BLaER1 treated with 17β-estradiol and CSF1 and Interleukin-3, amounts not matched to agents 10 nM and 100 nM (cell line): Measurements from ENCODE around the gene PPP1R14C.
A peak's percentile ranks its signal among the peaks of the same experiment; 100 is the strongest.

Source experiments
- H3K27ac ChIP-seq, 11 experiments: shearing (Covaris generic); formaldehyde crosslinking; 2 replicates each; pipeline ENCODE4 v1.8.1; 2022
- H3K27me3 ChIP-seq, 11 experiments: shearing (Covaris generic); formaldehyde crosslinking; 2 replicates each; pipeline ENCODE4 v1.8.1; 2022
- H3K36me3 ChIP-seq, 11 experiments: shearing (Covaris generic); formaldehyde crosslinking; 2 replicates each; pipeline ENCODE4 v1.8.1; 2022
- H3K4me1 ChIP-seq, 10 experiments: shearing (Covaris generic); formaldehyde crosslinking; 2 replicates each; pipeline ENCODE4 v1.8.1; 2022
- H3K4me2 ChIP-seq, 11 experiments: shearing (Covaris generic); formaldehyde crosslinking; 2 replicates each; pipeline ENCODE4 v1.8.1; 2022
- H3K4me3 ChIP-seq, 10 experiments: shearing (Covaris generic); formaldehyde crosslinking; 2 replicates each; pipeline ENCODE4 v1.8.1; 2022
- H3K9ac ChIP-seq, 11 experiments: shearing (Covaris generic); formaldehyde crosslinking; 2 replicates each; pipeline ENCODE4 v1.8.1; 2022
- H3K9me3 ChIP-seq, 11 experiments: shearing (Covaris generic); formaldehyde crosslinking; replicated peaks in 1 of 11; 2 replicates each; pipeline ENCODE4 v1.8.1; 2022
- H4K20me1 ChIP-seq, 11 experiments: shearing (Covaris generic); formaldehyde crosslinking; 2 replicates each; pipeline ENCODE4 v1.8.1; 2022
- Cebpa-rat ChIP-seq, 11 experiments: shearing (Covaris generic); IDR thresholded peaks; 2 replicates each; pipeline ENCODE4 v1.8.1; 2022

PPP1R14C gene

DNA sequence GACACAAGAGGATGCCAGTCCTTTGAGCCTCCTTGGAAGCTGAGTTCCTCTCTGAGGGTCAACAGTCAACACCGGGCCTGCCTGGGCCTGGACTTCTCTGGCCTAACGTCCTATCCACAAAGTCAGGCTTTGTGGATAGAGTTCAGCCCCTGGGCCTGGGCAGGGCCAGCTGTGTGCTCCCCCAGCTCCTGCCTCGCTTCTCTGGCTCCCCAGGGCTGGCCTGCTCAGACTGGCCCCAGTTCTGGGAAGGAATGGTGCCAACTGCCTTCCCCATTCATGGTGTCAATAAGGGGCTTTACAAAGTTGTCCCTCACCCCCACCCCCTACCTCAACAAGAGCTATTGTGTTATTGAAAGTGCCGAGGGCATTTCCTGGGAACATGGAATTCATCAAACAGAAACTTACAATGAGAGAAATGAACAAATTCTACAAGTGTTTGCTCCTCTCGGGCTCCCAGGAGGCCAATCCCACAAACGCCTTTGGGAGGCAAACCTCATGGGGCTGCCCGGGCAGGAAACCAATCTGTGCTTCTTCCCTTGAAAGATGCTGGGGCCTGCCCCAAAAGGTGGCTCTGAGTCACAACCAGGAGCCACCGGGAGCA is 26.5 kb upstream of the PPP1R14C start:
- Histone ChIP-seq H3K27me3 (0 out of 22 replicates have a peak, but pooled peaks cover 0 to 8% (median 0%) of the 10 kb centered on the region in 11 experiments), H3K4me2 (peak overlapping the region in 9 of 11 experiments; percentile 33 to 94 (median 90); a peak in 18 of 22 replicates), H3K4me1 (peaks cover 21 to 82% (median 70%) of the 10 kb centered on the region in 10 experiments), H3K27ac (peak overlapping the region in 4 of 11 experiments; percentile 40 to 77 (median 50); a peak in 6 of 22 replicates), H3K36me3 (no peaks in the 10 kb centered on the region), H3K4me3 (no peak overlapping the region), H4K20me1 (no peaks in the 10 kb centered on the region), H3K9ac (0 out of 22 replicates have a peak overlapping the region, but pooled peaks of 1 of the 11 experiments have one; percentile 13), H3K9me3 (peaks cover 17 to 28% (median 21%) of the 10 kb centered on the region in 11 experiments)
- no peak for TF ChIP-seq Cebpa-rat (IDR thresholded peaks at IDR 0.05)

DNA sequence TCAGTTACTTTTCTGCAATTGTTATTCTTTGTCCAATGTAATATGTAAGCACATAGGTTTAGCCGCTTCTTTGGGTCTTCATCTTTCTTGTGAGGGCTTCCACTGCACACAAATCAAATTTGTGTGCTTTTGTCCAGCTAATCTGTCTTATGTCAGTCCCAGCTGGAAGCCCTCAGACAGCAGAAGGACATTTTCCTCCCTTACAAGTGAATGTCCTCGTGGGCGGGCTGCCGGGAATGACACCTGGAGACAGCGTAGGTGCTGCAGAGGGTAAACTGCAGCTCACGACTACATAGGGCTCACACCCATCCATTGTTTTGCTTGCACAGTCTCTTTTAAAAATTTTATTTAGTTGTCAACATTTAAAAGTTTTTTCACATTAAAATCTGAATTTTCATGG is 24.6 kb upstream of the PPP1R14C start:
- 0 out of 22 replicates have a peak, but pooled peaks cover 0 to 8% (median 0%) of the 10 kb centered on the region in 11 experiments for H3K27me3 ChIP-seq
- 0 out of 20 replicates have a peak overlapping the region, but pooled peaks of 2 of the 10 experiments have one; percentile 19 to 31 for H3K4me3 ChIP-seq
- peaks cover 21 to 96% (median 84%) of the 10 kb centered on the region in 10 experiments for H3K4me1 ChIP-seq
- H3K9ac ChIP-seq: peak overlapping the region in 6 of 11 experiments; percentile 47 to 70 (median 64); a peak in 11 of 22 replicates
- peak overlapping the region in 6 of 11 experiments; percentile 69 to 80 (median 76); a peak in 11 of 22 replicates for H3K27ac ChIP-seq
- no peak for TF ChIP-seq Cebpa-rat (IDR thresholded peaks at IDR 0.05)
- H4K20me1 ChIP-seq: no peaks in the 10 kb centered on the region
- peaks cover 11 to 16% (median 13%) of the 10 kb centered on the region in 11 experiments; a peak in 21 of 22 replicates for H3K9me3 ChIP-seq
- no peaks in the 10 kb centered on the region for H3K36me3 ChIP-seq
- H3K4me2 ChIP-seq: peak overlapping the region; percentile 61 to 94 (median 90); a peak in 21 of 22 replicates

DNA sequence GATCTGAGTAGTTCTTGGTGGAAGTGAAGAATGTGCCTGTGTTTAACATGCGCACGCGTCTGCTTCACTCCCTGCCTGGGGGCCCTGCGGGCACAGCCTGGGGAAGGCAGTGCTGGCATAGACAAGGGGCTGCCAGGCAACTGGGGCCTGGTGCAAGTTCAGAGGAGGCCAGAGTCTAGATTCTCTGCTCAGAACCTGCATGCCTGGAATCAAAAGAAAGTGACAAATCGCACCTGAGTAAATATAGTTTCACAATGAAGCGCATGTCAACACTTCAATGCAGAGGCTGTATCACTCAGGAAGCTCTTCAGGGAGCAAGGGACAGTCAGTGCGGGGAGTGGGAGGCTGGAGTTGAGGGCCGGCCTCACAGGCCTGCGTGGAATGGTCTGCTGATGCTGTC is 24.2 kb upstream of the PPP1R14C start:
- peaks cover 12 to 20% (median 13%) of the 10 kb centered on the region in 11 experiments for H3K9me3 ChIP-seq
- H3K36me3 ChIP-seq: no peaks in the 10 kb centered on the region
- TF ChIP-seq Cebpa-rat (IDR thresholded peaks at IDR 0.05): no peak
- H3K27ac ChIP-seq: peak overlapping the region in 9 of 11 experiments; percentile 21 to 80 (median 72); a peak in 17 of 22 replicates
- H3K9ac ChIP-seq: peak overlapping the region in 8 of 11 experiments; percentile 21 to 70 (median 63); a peak in 16 of 22 replicates
- H3K4me3 ChIP-seq: peak overlapping the region in 5 of 10 experiments; percentile 19 to 41 (median 31); a peak in 7 of 20 replicates
- H4K20me1 ChIP-seq: no peaks in the 10 kb centered on the region
- peaks cover 21 to 95% (median 83%) of the 10 kb centered on the region in 10 experiments for H3K4me1 ChIP-seq
- 0 out of 22 replicates have a peak, but pooled peaks cover 0 to 8% (median 0%) of the 10 kb centered on the region in 11 experiments for H3K27me3 ChIP-seq
- H3K4me2 ChIP-seq: peak overlapping the region; percentile 61 to 94 (median 90)

DNA sequence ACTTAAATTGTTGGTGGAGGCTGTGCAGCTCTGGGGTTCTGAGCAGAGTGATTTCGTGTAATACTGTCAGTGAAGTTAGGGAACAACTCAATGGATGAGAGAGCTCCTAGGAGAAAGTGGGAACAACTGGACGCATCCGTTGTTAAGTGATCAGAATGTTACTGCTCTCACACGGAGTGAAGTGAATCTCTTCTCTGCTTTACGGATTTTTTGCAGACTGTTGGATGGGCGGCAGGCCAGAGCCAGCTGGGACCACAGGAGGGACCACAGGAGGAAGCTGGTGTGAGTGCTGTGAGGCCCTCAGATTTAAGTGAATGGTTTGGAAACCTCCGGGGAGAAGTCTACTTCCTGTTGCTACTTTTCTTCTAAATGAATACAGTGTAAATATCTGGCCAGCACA is 23.7 kb upstream of the PPP1R14C start:
- Histone ChIP-seq H3K4me1 (peaks cover 21 to 95% (median 83%) of the 10 kb centered on the region in 10 experiments), H3K27me3 (0 out of 22 replicates have a peak, but pooled peaks cover 0 to 8% (median 0%) of the 10 kb centered on the region in 11 experiments), H3K4me2 (peak overlapping the region; percentile 61 to 94 (median 90)), H3K36me3 (no peaks in the 10 kb centered on the region), H3K4me3 (peak overlapping the region in 5 of 10 experiments; percentile 19 to 41 (median 31); a peak in 8 of 20 replicates), H3K27ac (peak overlapping the region in 9 of 11 experiments; percentile 21 to 80 (median 72); a peak in 17 of 22 replicates), H3K9me3 (peaks cover 17 to 26% (median 19%) of the 10 kb centered on the region in 11 experiments), H3K9ac (peak overlapping the region in 8 of 11 experiments; percentile 21 to 70 (median 63); a peak in 16 of 22 replicates), H4K20me1 (no peaks in the 10 kb centered on the region)
- TF ChIP-seq Cebpa-rat (IDR thresholded peaks at IDR 0.05): no peak

DNA sequence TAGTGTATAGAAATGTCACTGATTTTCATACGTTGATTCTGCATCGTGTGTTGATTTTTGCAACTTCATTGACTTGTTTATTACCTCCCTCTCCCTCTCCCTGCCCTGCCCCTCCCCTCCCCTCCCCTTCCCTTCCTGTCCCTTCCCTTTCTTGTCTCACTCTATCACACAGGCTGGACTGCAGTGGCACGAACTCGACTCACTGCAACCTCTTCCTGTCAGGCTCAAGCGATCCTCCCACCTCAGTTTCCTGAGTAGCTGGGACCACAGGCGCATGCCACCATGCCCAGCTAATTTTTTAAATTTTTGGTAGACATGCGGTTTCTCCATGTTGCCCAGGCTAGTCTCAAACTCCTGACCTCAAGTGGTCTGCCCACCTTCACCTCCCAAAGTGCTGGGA is 19.2 kb upstream of the PPP1R14C start:
- Histone ChIP-seq H3K9me3 (peaks cover 17 to 52% (median 36%) of the 10 kb centered on the region in 11 experiments), H3K27ac (no peak overlapping the region), H3K9ac (no peak overlapping the region), H3K4me3 (no peak overlapping the region), H3K27me3 (0 out of 22 replicates have a peak, but pooled peaks cover 0 to 2% (median 0%) of the 10 kb centered on the region in 11 experiments), H3K4me2 (peak overlapping the region in 8 of 11 experiments; percentile 8 to 90 (median 30); a peak in 6 of 22 replicates), H3K4me1 (peaks cover 16 to 56% (median 53%) of the 10 kb centered on the region in 10 experiments), H4K20me1 (no peaks in the 10 kb centered on the region), H3K36me3 (no peaks in the 10 kb centered on the region)
- TF ChIP-seq Cebpa-rat (IDR thresholded peaks at IDR 0.05): no peak

DNA sequence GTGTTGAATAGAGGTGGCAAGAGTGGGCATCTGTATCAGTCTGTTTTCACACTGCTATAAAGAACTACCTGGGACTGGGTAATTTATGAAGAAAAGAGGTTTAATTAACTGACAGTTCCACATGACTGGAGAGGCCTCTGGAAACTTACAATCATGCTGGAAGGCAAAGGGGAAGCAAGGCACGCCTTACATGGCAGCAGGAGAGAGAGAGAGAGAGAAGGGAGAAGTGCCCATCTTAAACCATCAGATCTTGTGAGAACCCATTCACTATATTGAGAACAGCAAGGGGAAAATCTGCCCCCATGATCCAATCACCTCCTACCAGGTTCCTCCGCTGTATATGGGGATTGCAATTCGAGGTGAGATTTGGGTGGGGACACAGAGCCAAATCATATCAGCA is 18.6 kb upstream of the PPP1R14C start:
- peaks cover 10 to 50% (median 48%) of the 10 kb centered on the region in 10 experiments for H3K4me1 ChIP-seq
- H3K27me3 ChIP-seq: no peaks in the 10 kb centered on the region
- peaks cover 17 to 52% (median 36%) of the 10 kb centered on the region in 11 experiments for H3K9me3 ChIP-seq
- no peak overlapping the region for H3K9ac ChIP-seq
- H3K27ac ChIP-seq: no peak overlapping the region
- no peak overlapping the region for H3K4me3 ChIP-seq
- peak overlapping the region in 5 of 11 experiments; percentile 0 to 49 (median 31); a peak in 5 of 22 replicates for H3K4me2 ChIP-seq
- H4K20me1 ChIP-seq: no peaks in the 10 kb centered on the region
- no peaks in the 10 kb centered on the region for H3K36me3 ChIP-seq
- no peak for TF ChIP-seq Cebpa-rat (IDR thresholded peaks at IDR 0.05)

DNA sequence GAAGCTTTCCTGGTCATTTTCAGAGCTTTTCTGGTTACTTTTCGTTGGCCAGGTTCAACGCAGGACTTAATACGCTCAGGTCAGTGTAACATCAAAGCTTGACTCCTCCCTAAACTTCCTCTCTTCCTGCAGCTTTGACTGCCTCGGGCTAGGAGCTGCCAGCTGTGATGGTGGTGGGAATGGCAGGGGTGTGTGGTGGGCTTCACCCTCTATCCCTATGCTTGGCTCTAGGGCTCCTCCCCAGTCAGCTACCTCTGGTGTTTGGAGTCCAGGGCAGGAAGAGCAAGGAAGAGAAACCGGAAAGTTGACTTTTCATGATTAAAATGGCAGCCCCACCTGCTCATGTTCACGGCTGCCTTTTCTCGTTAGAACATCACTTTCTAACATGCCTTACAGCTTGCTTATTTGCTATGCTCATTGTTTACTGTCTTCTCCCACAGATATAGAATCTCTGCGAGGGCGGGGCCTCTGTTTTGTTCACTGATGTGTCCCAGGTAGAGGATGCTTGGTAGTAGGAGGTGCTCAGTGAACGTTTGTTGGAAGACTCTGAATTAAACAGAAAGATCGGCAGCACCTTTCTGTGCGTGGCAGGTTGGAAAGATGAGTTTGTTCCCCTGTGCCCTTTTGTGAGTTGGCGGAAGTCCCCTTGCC is 16.1 kb upstream of the PPP1R14C start:
- Histone ChIP-seq H3K27ac (no peak overlapping the region), H3K36me3 (no peaks in the 10 kb centered on the region), H4K20me1 (no peaks in the 10 kb centered on the region), H3K9me3 (peaks cover 17 to 52% (median 37%) of the 10 kb centered on the region in 11 experiments), H3K9ac (no peak overlapping the region), H3K4me2 (no peak overlapping the region), H3K4me3 (no peak overlapping the region), H3K27me3 (no peaks in the 10 kb centered on the region), H3K4me1 (peaks cover 0 to 33% (median 23%) of the 10 kb centered on the region in 10 experiments; a peak in 13 of 20 replicates)
- TF ChIP-seq Cebpa-rat (IDR thresholded peaks at IDR 0.05): no peak

DNA sequence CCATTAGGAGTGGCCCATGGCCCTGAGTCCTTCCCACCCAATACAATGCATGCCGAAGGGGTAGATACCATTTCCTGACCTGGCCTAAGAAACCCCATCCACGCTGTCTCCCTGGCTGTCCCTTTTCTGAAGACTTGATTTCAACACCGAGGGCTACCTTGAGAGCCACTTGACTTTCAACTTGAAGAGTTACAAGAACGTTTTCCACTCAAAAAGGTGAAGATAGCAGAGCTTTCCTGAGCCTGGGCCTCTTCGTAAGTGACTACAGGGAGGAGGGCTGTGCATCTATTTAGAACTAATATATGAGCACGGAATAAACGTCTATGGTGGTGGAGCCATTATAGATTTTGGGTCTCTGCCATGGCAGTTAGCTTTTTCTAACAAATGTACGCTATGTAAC is 14.4 kb upstream of the PPP1R14C start:
- H3K9ac ChIP-seq: no peak overlapping the region
- no peak overlapping the region for H3K4me3 ChIP-seq
- no peaks in the 10 kb centered on the region for H4K20me1 ChIP-seq
- peaks cover 17 to 50% (median 37%) of the 10 kb centered on the region in 11 experiments for H3K9me3 ChIP-seq
- no peaks in the 10 kb centered on the region for H3K27me3 ChIP-seq
- no peaks in the 10 kb centered on the region for H3K36me3 ChIP-seq
- peaks cover 0 to 19% (median 8%) of the 10 kb centered on the region in 10 experiments; a peak in 11 of 20 replicates for H3K4me1 ChIP-seq
- H3K27ac ChIP-seq: no peak overlapping the region
- TF ChIP-seq Cebpa-rat (IDR thresholded peaks at IDR 0.05): no peak
- no peak overlapping the region for H3K4me2 ChIP-seq
